ENCODE measurements around the gene CAPN8. TPM values are rescaled to one million over a fixed set of nuclear protein-coding genes. Genes with fewer than 3 reads are reported as not detected.

Gene CAPN8
- total RNA-seq, 1 donor = not detected

- Histone ChIP-seq H3K27me3 (ENCODE audit: insufficient read depth, low read length) (peaks cover 11% of the 10 kb centered on the region), H3K36me3 (ENCODE audit: insufficient read depth, low read length) (no peaks in the 10 kb centered on the region), H3K79me2 (ENCODE audit: insufficient read depth, low read length) (no peaks in the 10 kb centered on the region), H3K4me2 (ENCODE audit: insufficient read depth, low read length) (no peak overlapping the region), H4K20me1 (ENCODE audit: insufficient read depth, low read length) (no peaks in the 10 kb centered on the region), H2AFZ (ENCODE audit: low read length) (no peak overlapping the region), H3K9me3 (ENCODE audit: low read depth, low read length) (no peaks in the 10 kb centered on the region), H3K4me1 (ENCODE audit: insufficient read depth, low read length) (no peaks in the 10 kb centered on the region), H3K27ac (ENCODE audit: low read depth, low read length) (no peak overlapping the region), H3K4me3 (ENCODE audit: insufficient read depth, low read length) (no peak overlapping the region)
- no peak for TF ChIP-seq CTCF (IDR thresholded peaks at IDR 0.05; ENCODE audit: extremely low read depth, low read depth, low read length)
- DNase-seq (ENCODE audit: insufficient read length, low spot score, missing footprints) = no peak
Measured at GRCh38 chr1:223616586-223616985, 48.9 kb downstream of the CAPN8 start.

- peaks cover 4% of the 10 kb centered on the region for H3K27me3 ChIP-seq (ENCODE audit: insufficient read depth, low read length)
- DNase-seq (ENCODE audit: insufficient read length, low spot score, missing footprints) = no peak
Measured at GRCh38 chr1:223611936-223612335, 53.6 kb downstream of the CAPN8 start.

GRCh38 chr1:223609977-223610376 lies 55.5 kb downstream of the CAPN8 start:
- Histone ChIP-seq H3K4me1 (ENCODE audit: insufficient read depth, low read length) (no peaks in the 10 kb centered on the region), H3K27me3 (ENCODE audit: insufficient read depth, low read length) (peaks cover 2% of the 10 kb centered on the region), H2AFZ (ENCODE audit: low read length) (no peak overlapping the region), H3K4me3 (ENCODE audit: insufficient read depth, low read length) (no peak overlapping the region), H3K79me2 (ENCODE audit: insufficient read depth, low read length) (no peaks in the 10 kb centered on the region), H3K9me3 (ENCODE audit: low read depth, low read length) (no peaks in the 10 kb centered on the region), H3K27ac (ENCODE audit: low read depth, low read length) (no peak overlapping the region), H4K20me1 (ENCODE audit: insufficient read depth, low read length) (no peaks in the 10 kb centered on the region), H3K4me2 (ENCODE audit: insufficient read depth, low read length) (no peak overlapping the region), H3K36me3 (ENCODE audit: insufficient read depth, low read length) (no peaks in the 10 kb centered on the region)
- no peak for DNase-seq (ENCODE audit: insufficient read length, low spot score, missing footprints)
- TF ChIP-seq CTCF (IDR thresholded peaks at IDR 0.05; ENCODE audit: extremely low read depth, low read depth, low read length) = no peak

More at GRCh38 chr1:223611936-223612335, 53.6 kb downstream of the CAPN8 start:
- Histone ChIP-seq H3K79me2 (ENCODE audit: insufficient read depth, low read length) (no peaks in the 10 kb centered on the region), H3K9me3 (ENCODE audit: low read depth, low read length) (no peaks in the 10 kb centered on the region), H3K4me1 (ENCODE audit: insufficient read depth, low read length) (no peaks in the 10 kb centered on the region), H3K36me3 (ENCODE audit: insufficient read depth, low read length) (no peaks in the 10 kb centered on the region), H4K20me1 (ENCODE audit: insufficient read depth, low read length) (no peaks in the 10 kb centered on the region), H2AFZ (ENCODE audit: low read length) (no peak overlapping the region), H3K27ac (ENCODE audit: low read depth, low read length) (no peak overlapping the region), H3K4me2 (ENCODE audit: insufficient read depth, low read length) (no peak overlapping the region), H3K4me3 (ENCODE audit: insufficient read depth, low read length) (no peak overlapping the region)
- TF ChIP-seq CTCF (IDR thresholded peaks at IDR 0.05; ENCODE audit: extremely low read depth, low read depth, low read length) = no peak

GRCh38 chr1:223609066-223609465 lies 56.4 kb downstream of the CAPN8 start:
- no peaks in the 10 kb centered on the region for H3K9me3 ChIP-seq (ENCODE audit: low read depth, low read length)
- no peak for TF ChIP-seq CTCF (IDR thresholded peaks at IDR 0.05; ENCODE audit: extremely low read depth, low read depth, low read length)
- H4K20me1 ChIP-seq (ENCODE audit: insufficient read depth, low read length) = no peaks in the 10 kb centered on the region
- peaks cover 2% of the 10 kb centered on the region for H3K27me3 ChIP-seq (ENCODE audit: insufficient read depth, low read length)
- H3K79me2 ChIP-seq (ENCODE audit: insufficient read depth, low read length) = no peaks in the 10 kb centered on the region
- H3K4me3 ChIP-seq (ENCODE audit: insufficient read depth, low read length) = no peak overlapping the region
- no peaks in the 10 kb centered on the region for H3K4me1 ChIP-seq (ENCODE audit: insufficient read depth, low read length)
- H3K36me3 ChIP-seq (ENCODE audit: insufficient read depth, low read length) = no peaks in the 10 kb centered on the region
- H3K27ac ChIP-seq (ENCODE audit: low read depth, low read length) = no peak overlapping the region
- H3K4me2 ChIP-seq (ENCODE audit: insufficient read depth, low read length) = no peak overlapping the region
- no peak for DNase-seq (ENCODE audit: insufficient read length, low spot score, missing footprints)
- H2AFZ ChIP-seq (ENCODE audit: low read length) = no peak overlapping the region

All from osteoblast (primary cell).